Epithelial cell of esophagus (primary cell): ENCODE results near the gene LPP.

Experiments used
- DNase-seq: peaks from one replicate; pipeline ENCODE4 v3.0.0; 2010; ENCODE audit warnings: low read depth
- H3K4me3 ChIP-seq: 2 replicates; pipeline ENCODE4 v1.5.1; 2011; ENCODE audit warnings: mild to moderate bottlenecking, low read length, control low read depth
- CTCF ChIP-seq: IDR thresholded peaks from 2 replicates; pipeline ENCODE4 v1.5.1; 2011; ENCODE audit warnings: low read depth, mild to moderate bottlenecking, low read length, control low read depth, inconsistent platforms; ENCODE audit not compliant: insufficient read depth; ENCODE audit errors: missing control alignments

Gene LPP

GRCh38 chr3:188689101-188689574, 535.2 kb downstream of the LPP start:
- no peak overlapping the region for H3K4me3 ChIP-seq
- DNase-seq: peak; percentile 32
- TF ChIP-seq CTCF: no peak

GRCh38 chr3:188690064-188690463, 536.1 kb downstream of the LPP start:
- TF ChIP-seq CTCF: no peak
- DNase-seq: no peak
- H3K4me3 ChIP-seq: no peak overlapping the region

- no peak for DNase-seq
- no peak overlapping the region for H3K4me3 ChIP-seq
- TF ChIP-seq CTCF: no peak
These were observed 537.0 kb downstream of the LPP start for GRCh38 chr3:188691004-188691403.

- H3K4me3 ChIP-seq: no peak overlapping the region
- TF ChIP-seq CTCF: no peak
- no peak for DNase-seq
These were observed 537.7 kb downstream of the LPP start for GRCh38 chr3:188691665-188692064.

- no peak for DNase-seq
- H3K4me3 ChIP-seq: no peak overlapping the region
- TF ChIP-seq CTCF: no peak
These were observed 538.7 kb downstream of the LPP start for GRCh38 chr3:188692700-188693099.

GRCh38 chr3:188693435-188693834, 539.5 kb downstream of the LPP start:
- no peak for DNase-seq
- H3K4me3 ChIP-seq: no peak overlapping the region
- no peak for TF ChIP-seq CTCF

GRCh38 chr3:188695241-188695640, 541.3 kb downstream of the LPP start:
- DNase-seq: peak; percentile 73

More at GRCh38 chr3:188695241-188695640, 541.3 kb downstream of the LPP start:
- TF ChIP-seq CTCF: no peak
- H3K4me3 ChIP-seq: no peak overlapping the region
